Mesendoderm (in vitro differentiated cells): ENCODE results near the gene LSS.

Experiments used
- DNase-seq: peaks from one replicate; pipeline ENCODE4 v3.0.0; 2013
- H2AK5ac ChIP-seq: 2 replicates; pipeline ENCODE4 v1.6.1; 2013; ENCODE audit warnings: low read length, inconsistent platforms
- H2BK120ac ChIP-seq: 2 replicates; pipeline ENCODE4 v1.6.1; 2013; ENCODE audit warnings: low read depth, mild to moderate bottlenecking, low read length, moderate library complexity, mixed read lengths
- H2BK15ac ChIP-seq: replicated peaks from 2 replicates; pipeline ENCODE4 v1.6.1; 2013; ENCODE audit warnings: low read depth, mild to moderate bottlenecking, moderate library complexity
- H2BK5ac ChIP-seq: 2 replicates; pipeline ENCODE4 v1.6.1; 2013; ENCODE audit warnings: low read length, inconsistent platforms
- H3K18ac ChIP-seq: 2 replicates; pipeline ENCODE4 v1.6.1; 2013; ENCODE audit warnings: mild to moderate bottlenecking, low read length, mixed read lengths
- H3K23ac ChIP-seq: one replicate; pipeline ENCODE4 v1.6.1; 2013; ENCODE audit warnings: low read length
- H3K27ac ChIP-seq: 2 replicates; pipeline ENCODE4 v1.5.1; 2013; ENCODE audit warnings: low read depth, mild to moderate bottlenecking, inconsistent platforms, low read length, moderate library complexity
- H3K27me3 ChIP-seq: 2 replicates; pipeline ENCODE4 v1.6.1; 2013; ENCODE audit warnings: low read length, control low read depth, mild to moderate bottlenecking, inconsistent platforms; ENCODE audit not compliant: insufficient read depth, poor library complexity
- H3K36me3 ChIP-seq: 2 replicates; pipeline ENCODE4 v1.6.1; 2013; ENCODE audit warnings: low read length, inconsistent platforms; ENCODE audit not compliant: control insufficient read depth, insufficient read depth
- H3K4ac ChIP-seq: one replicate; pipeline ENCODE4 v1.6.1; 2013; ENCODE audit warnings: low read depth, mild to moderate bottlenecking, low read length, moderate library complexity
- H3K4me1 ChIP-seq: 2 replicates; pipeline ENCODE4 v1.6.1; 2013; ENCODE audit warnings: low read depth, low read length, inconsistent platforms; ENCODE audit not compliant: control insufficient read depth
- H3K4me2 ChIP-seq: 2 replicates; pipeline ENCODE4 v1.6.1; 2013; ENCODE audit warnings: low read length
- H3K4me3 ChIP-seq: 2 replicates; pipeline ENCODE4 v1.5.1; 2013; ENCODE audit warnings: mild to moderate bottlenecking, low read length
- H3K56ac ChIP-seq: one replicate; pipeline ENCODE4 v1.6.1; 2013; ENCODE audit warnings: low read length
- H3K79me1 ChIP-seq: 2 replicates; pipeline ENCODE4 v1.6.1; 2013; ENCODE audit warnings: low read length, inconsistent platforms
- H3K79me2 ChIP-seq: 2 replicates; pipeline ENCODE4 v1.6.1; 2013; ENCODE audit warnings: mild to moderate bottlenecking, low read length; ENCODE audit not compliant: control insufficient read depth, insufficient read depth
- H3K9ac ChIP-seq: 2 replicates; pipeline ENCODE4 v1.6.1; 2013; ENCODE audit warnings: low read length, inconsistent platforms
- H4K5ac ChIP-seq: one replicate; pipeline ENCODE4 v1.6.1; 2013; ENCODE audit warnings: low read length
- H4K8ac ChIP-seq: one replicate; pipeline ENCODE4 v1.6.1; 2013; ENCODE audit warnings: low read depth, mild to moderate bottlenecking, control low read depth, low read length, moderate library complexity
- WGBS: extraction: QIAGEN DNeasy Blood & Tissue Kit; methylation state at CpG from one replicate; pipeline ENCODE4 v1.1.7; 2013; ENCODE audit warnings: low lambda C conversion rate, missing lambda C conversion rate; ENCODE audit not compliant: insufficient coverage; ENCODE audit errors: extremely low coverage; 5-methylcytosine and 5-hydroxymethylcytosine counted together

The LSS gene

DNA sequence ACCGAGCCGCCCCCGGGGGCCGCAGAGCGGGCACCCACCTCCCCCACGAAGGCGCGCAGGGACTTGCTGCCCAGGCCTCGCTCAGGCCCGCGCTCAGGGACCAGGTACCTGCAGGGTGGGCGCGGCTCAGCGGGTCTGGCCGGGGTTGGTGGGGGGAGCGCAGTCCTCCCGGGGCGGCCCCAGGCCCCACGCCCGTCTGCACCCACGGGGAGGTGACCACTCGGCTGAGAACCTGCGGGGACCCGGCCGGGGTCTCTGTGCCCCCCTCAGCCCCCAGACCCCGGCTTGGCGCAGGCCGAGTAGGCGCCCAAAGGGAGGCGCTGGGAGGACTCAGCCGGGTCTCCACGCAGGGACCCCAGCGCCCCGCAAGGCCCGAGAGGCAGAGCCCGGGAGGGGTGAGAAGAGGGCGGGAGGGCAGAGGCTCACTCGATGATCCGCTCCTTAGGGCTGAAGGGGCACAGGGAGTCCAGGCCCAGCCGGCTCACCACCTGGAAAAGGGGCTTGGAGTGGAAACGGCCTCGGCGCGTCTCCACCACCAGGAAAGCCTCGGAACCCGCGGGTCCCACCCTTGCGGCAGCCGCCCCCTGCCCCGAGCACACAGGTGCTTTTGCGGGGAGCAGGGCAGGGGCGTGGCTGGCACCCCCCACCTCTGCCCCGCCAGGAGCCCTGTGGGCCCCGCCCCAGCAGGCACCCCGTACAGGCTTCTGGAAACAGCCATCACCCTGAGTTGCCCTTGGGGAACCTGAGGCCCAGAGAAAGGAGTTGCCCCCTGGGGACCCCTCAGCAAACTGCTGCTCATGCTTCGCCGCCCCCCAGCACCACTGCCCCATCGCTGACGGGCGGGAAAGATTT, 82.5 kb downstream of the LSS start:
- Histone ChIP-seq H3K36me3 (no peaks in the 10 kb centered on the region), H3K18ac (no peak overlapping the region), H3K23ac (no peak overlapping the region), H2BK15ac (no peak overlapping the region), H4K8ac (no peak overlapping the region), H3K79me2 (no peaks in the 10 kb centered on the region), H3K79me1 (no peaks in the 10 kb centered on the region), H3K4ac (no peak overlapping the region), H2BK120ac (no peak overlapping the region), H3K9ac (no peak overlapping the region), H3K4me1 (no peaks in the 10 kb centered on the region), H3K4me2 (no peak overlapping the region), H3K27ac (no peak overlapping the region), H2AK5ac (no peak overlapping the region), H3K27me3 (no peaks in the 10 kb centered on the region), H2BK5ac (no peak overlapping the region), H3K56ac (no peak overlapping the region), H4K5ac (no peak overlapping the region), H3K4me3 (no peak overlapping the region)
- WGBS: no CpG with 5 or more reads among the region's 60 CpGs
- no peak for DNase-seq

DNA sequence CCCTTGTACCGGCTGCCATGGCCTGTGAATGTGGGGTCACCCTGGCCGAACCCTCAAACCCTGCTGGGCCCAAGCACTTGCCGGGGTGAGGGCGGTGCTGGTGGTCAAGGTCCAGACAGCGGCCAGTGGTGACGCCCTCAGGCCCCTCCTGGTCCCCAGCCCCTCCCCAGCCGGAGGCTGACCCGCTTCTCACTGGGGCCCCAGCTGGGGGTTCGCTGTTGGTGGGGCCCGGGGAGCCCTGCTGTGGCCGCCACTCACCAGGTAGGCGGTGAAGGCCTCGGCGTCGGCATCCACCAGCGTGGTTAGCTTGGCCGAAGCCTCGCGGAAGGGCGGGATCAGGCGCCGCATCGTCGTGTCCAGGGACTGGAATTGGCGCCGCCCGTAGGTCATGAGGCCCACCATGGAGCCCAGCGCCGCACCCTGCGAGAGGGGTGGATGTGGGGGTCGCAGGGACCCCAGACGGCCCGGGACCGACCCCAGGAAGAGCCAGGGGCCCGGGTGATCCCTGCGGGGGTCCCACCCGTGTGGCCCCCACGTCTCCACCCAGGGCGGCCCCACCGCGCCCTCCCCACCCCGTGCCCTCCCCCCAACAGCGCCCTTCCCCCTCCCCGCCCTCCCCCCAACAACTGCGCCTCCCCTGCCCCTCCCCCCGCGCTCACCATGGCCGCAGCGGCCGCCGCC, 83.3 kb downstream of the LSS start:
- no peak overlapping the region for H2BK5ac ChIP-seq
- H3K9ac ChIP-seq: no peak overlapping the region
- H3K27ac ChIP-seq: no peak overlapping the region
- no peak overlapping the region for H4K8ac ChIP-seq
- H3K4me2 ChIP-seq: no peak overlapping the region
- no peak overlapping the region for H4K5ac ChIP-seq
- H2BK120ac ChIP-seq: no peak overlapping the region
- H3K4me3 ChIP-seq: no peak overlapping the region
- H3K23ac ChIP-seq: no peak overlapping the region
- DNase-seq: no peak
- H3K4me1 ChIP-seq: no peaks in the 10 kb centered on the region
- no peaks in the 10 kb centered on the region for H3K79me1 ChIP-seq
- H3K56ac ChIP-seq: no peak overlapping the region
- H2BK15ac ChIP-seq: no peak overlapping the region
- H3K36me3 ChIP-seq: no peaks in the 10 kb centered on the region
- no peaks in the 10 kb centered on the region for H3K79me2 ChIP-seq
- H2AK5ac ChIP-seq: no peak overlapping the region
- H3K4ac ChIP-seq: peak overlapping the region; percentile 4
- H3K27me3 ChIP-seq: no peaks in the 10 kb centered on the region
- no CpG with 5 or more reads among the region's 51 CpGs for WGBS
- no peak overlapping the region for H3K18ac ChIP-seq

- Histone ChIP-seq H2BK5ac (no peak overlapping the region), H3K4me2 (no peak overlapping the region), H3K4ac (no peak overlapping the region), H3K23ac (no peak overlapping the region), H3K27ac (no peak overlapping the region), H3K56ac (no peak overlapping the region), H2AK5ac (no peak overlapping the region), H3K9ac (no peak overlapping the region), H3K4me1 (no peaks in the 10 kb centered on the region), H4K5ac (no peak overlapping the region), H3K79me1 (no peaks in the 10 kb centered on the region), H4K8ac (no peak overlapping the region), H3K79me2 (no peaks in the 10 kb centered on the region), H2BK120ac (no peak overlapping the region), H3K27me3 (no peaks in the 10 kb centered on the region), H3K36me3 (no peaks in the 10 kb centered on the region), H3K4me3 (no peak overlapping the region), H2BK15ac (no peak overlapping the region), H3K18ac (no peak overlapping the region)
- DNase-seq: peak; percentile 45
- WGBS: no CpG with 5 or more reads among the region's 4 CpGs
These were observed 84.0 kb downstream of the LSS start for GRCh38 chr21:46144464-46145070.

- Histone ChIP-seq H3K27me3 (no peaks in the 10 kb centered on the region), H3K27ac (no peak overlapping the region)
- no peak for DNase-seq
These were observed 85.7 kb downstream of the LSS start for GRCh38 chr21:46142582-46143473.

GRCh38 chr21:46141767-46142581, 86.6 kb downstream of the LSS start:
- Histone ChIP-seq H2BK15ac (no peak overlapping the region), H3K4me1 (no peaks in the 10 kb centered on the region), H3K79me1 (no peaks in the 10 kb centered on the region), H3K79me2 (no peaks in the 10 kb centered on the region), H4K8ac (no peak overlapping the region), H3K27me3 (no peaks in the 10 kb centered on the region), H3K4me2 (no peak overlapping the region), H2BK120ac (no peak overlapping the region), H3K4ac (no peak overlapping the region), H2BK5ac (no peak overlapping the region), H4K5ac (no peak overlapping the region), H3K23ac (no peak overlapping the region), H3K4me3 (peak overlapping the region; percentile 15), H3K36me3 (no peaks in the 10 kb centered on the region), H3K18ac (no peak overlapping the region), H3K56ac (no peak overlapping the region), H3K27ac (no peak overlapping the region), H3K9ac (peak overlapping the region; percentile 29), H2AK5ac (no peak overlapping the region)
- DNase-seq: peak; percentile 27
- WGBS: no CpG with 5 or more reads among the region's 45 CpGs

More at GRCh38 chr21:46142582-46143473, 85.7 kb downstream of the LSS start:
- WGBS: no CpG with 5 or more reads among the region's 21 CpGs
- Histone ChIP-seq H2AK5ac (no peak overlapping the region), H4K5ac (no peak overlapping the region), H3K4me2 (no peak overlapping the region), H3K23ac (no peak overlapping the region), H3K79me1 (no peaks in the 10 kb centered on the region), H3K9ac (no peak overlapping the region), H3K79me2 (no peaks in the 10 kb centered on the region), H3K4me3 (no peak overlapping the region), H3K4ac (no peak overlapping the region), H2BK15ac (no peak overlapping the region), H2BK120ac (no peak overlapping the region), H3K4me1 (no peaks in the 10 kb centered on the region), H3K56ac (no peak overlapping the region), H2BK5ac (no peak overlapping the region), H3K36me3 (no peaks in the 10 kb centered on the region), H3K18ac (no peak overlapping the region), H4K8ac (no peak overlapping the region)
